Thyroid gland (tissue), 4 donors: Measurements from ENCODE around the gene RPL27A. TPM values are rescaled to one million over a fixed set of nuclear protein-coding genes. Genes with fewer than 3 reads are reported as not detected.

ENCODE experiments used
- DNase-seq, 2 donors: peaks; one replicate each; pipeline ENCODE4 v3.0.0-alpha.2; 2019
- H3K27ac ChIP-seq, 3 donors: fragments of 200-600 bp; sonication (generic); 1 replicate in 2 of 3; 2 replicates in 1 of 3; pipeline ENCODE4 v1.5.1; 2016 to 2019; ENCODE audit warnings: mild to moderate bottlenecking in 1 of 3, moderate library complexity in 1 of 3
- H3K27me3 ChIP-seq: fragments of 200-600 bp; sonication (generic); one replicate; pipeline ENCODE4 v1.5.1; 2019
- H3K36me3 ChIP-seq, 2 donors: fragments of 200-600 bp; sonication (generic); one replicate each; pipeline ENCODE4 v1.5.1; 2016 to 2019
- H3K4me1 ChIP-seq, 2 donors: fragments of 200-600 bp; sonication (generic); one replicate each; pipeline ENCODE4 v1.5.1; 2017 to 2019
- H3K4me3 ChIP-seq, 3 donors: fragments of 200-600 bp; sonication (generic); replicated peaks in 1 of 3; 1 replicate in 2 of 3; 2 replicates in 1 of 3; pipeline ENCODE4 v1.5.1; 2016; ENCODE audit warnings: mild to moderate bottlenecking in 1 of 3
- H3K9me3 ChIP-seq: fragments of 200-600 bp; sonication (generic); one replicate; pipeline ENCODE4 v1.5.1; 2017
- CTCF ChIP-seq, 6 experiments: fragments of 200-600 bp in 3 of 6; fragments of 450-650 bp in 3 of 6; sonication (generic) in 3 of 6; IDR thresholded peaks; one replicate each; pipeline ENCODE4 v1.5.1; 2016 to 2019; ENCODE audit warnings: antibody characterized with exemption in 6 of 6, mild to moderate bottlenecking in 2 of 6, inconsistent platforms in 1 of 6, moderate library complexity in 1 of 6
- POLR2A ChIP-seq, 2 donors: fragments of 450-650 bp; IDR thresholded peaks; one replicate each; pipeline ENCODE4 v1.6.1; 2017; ENCODE audit warnings: antibody characterized with exemption in 2 of 2, mild to moderate bottlenecking in 2 of 2, moderate library complexity in 1 of 2
- WGBS, 2 donors: methylation state at CpG; one replicate each; pipeline ENCODE4 v1.1.5; 2017; 5-methylcytosine and 5-hydroxymethylcytosine counted together
- intact Hi-C: fragments of 100-400 bp; cut with DNase I; formaldehyde crosslinking; loops from one replicate; pipeline ENCODE4 v1.15.1; 2023
- small RNA-seq: library from RNA; depleted of rRNA; stranded (forward); fragments of <200 nt; gene quantifications from one replicate; pipeline ENCODE3, GENCODE V24; 2016
- total RNA-seq, 4 donors: library from RNA; depleted of rRNA; stranded (reverse); fragments of >200 nt; gene quantifications; one replicate each; pipeline ENCODE4 v1.2.3, GENCODE V29; 2016

Gene RPL27A
- total RNA-seq, 4 donors from 2014 or later: 1,071 to 3,396 (median 1,647) TPM

DNA sequence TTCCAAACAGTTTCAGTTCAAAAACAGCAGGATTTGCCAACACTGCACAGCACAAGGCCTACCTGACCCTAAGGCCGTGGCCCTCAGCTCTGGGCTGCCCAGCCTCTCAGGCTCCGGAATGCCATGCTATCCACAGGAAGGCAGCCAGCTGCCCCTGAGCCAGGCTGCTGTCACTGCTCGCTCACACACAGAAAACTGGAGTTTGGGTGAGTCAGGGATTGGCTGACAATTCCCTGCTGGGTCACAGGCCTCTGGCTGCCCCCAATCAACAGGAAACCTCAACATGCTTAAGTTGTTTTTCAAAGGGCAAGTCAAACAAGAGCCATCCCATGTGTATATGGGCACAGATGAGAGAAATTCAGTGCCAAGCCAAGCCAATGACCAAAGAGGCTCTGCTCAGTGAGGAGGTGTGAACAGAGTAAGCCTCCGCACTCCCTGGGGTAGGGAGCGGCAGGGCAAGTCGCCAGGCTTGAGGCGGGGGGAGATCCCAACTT lies 50.2 kb downstream of the RPL27A start:
- intact Hi-C loops: no loop called here
- Histone ChIP-seq H3K36me3 (no peaks in the 10 kb centered on the region), H3K27ac (peak overlapping the region; percentile 73 to 83 (median 80)), H3K4me1 (peaks cover 40 to 69% of the 10 kb centered on the region in 2 donors), H3K9me3 (no peaks in the 10 kb centered on the region), H3K4me3 (no peak overlapping the region), H3K27me3 (no peaks in the 10 kb centered on the region)
- TF ChIP-seq CTCF (IDR thresholded peaks at IDR 0.05): no peak
- TF ChIP-seq POLR2A (IDR thresholded peaks at IDR 0.05): peak in 1 of 2 donors; percentile 18
- WGBS, 2 donors: 19 to 26% methylated on average over 6 to 7 of the region's 7 CpGs
- peak; percentile 84 to 86 for DNase-seq

GRCh38 chr11:8733852-8734251 lies 51.3 kb downstream of the RPL27A start:
- no peak overlapping the region for H3K4me3 ChIP-seq
- no peaks in the 10 kb centered on the region for H3K27me3 ChIP-seq
- intact Hi-C loops: no loop called here
- H3K36me3 ChIP-seq: no peaks in the 10 kb centered on the region
- TF ChIP-seq POLR2A (IDR thresholded peaks at IDR 0.05) (no peak), CTCF (IDR thresholded peaks at IDR 0.05) (no peak)
- H3K27ac ChIP-seq: peak overlapping the region in 2 of 3 donors; percentile 73 to 83
- H3K9me3 ChIP-seq: no peaks in the 10 kb centered on the region
- no peak for DNase-seq
- H3K4me1 ChIP-seq: peaks cover 45 to 59% of the 10 kb centered on the region in 2 donors
- 93 to 94% methylated on average over 2 of the region's 2 CpGs for WGBS, 2 donors

GRCh38 chr11:8735094-8735493 lies 52.5 kb downstream of the RPL27A start:
- WGBS, 2 donors: 68 to 69% methylated on average over 8 of the region's 8 CpGs
- Histone ChIP-seq H3K36me3 (no peaks in the 10 kb centered on the region), H3K4me1 (peaks cover 45 to 60% of the 10 kb centered on the region in 2 donors), H3K4me3 (no peak overlapping the region), H3K27ac (peak overlapping the region; percentile 47 to 83 (median 73)), H3K9me3 (no peaks in the 10 kb centered on the region), H3K27me3 (no peaks in the 10 kb centered on the region)
- DNase-seq: peak; percentile 82 to 93
- no peak for TF ChIP-seq CTCF (IDR thresholded peaks at IDR 0.05)
- peak in 1 of 2 donors; percentile 11 for TF ChIP-seq POLR2A (IDR thresholded peaks at IDR 0.05)
- intact Hi-C loops: no loop called here

DNA sequence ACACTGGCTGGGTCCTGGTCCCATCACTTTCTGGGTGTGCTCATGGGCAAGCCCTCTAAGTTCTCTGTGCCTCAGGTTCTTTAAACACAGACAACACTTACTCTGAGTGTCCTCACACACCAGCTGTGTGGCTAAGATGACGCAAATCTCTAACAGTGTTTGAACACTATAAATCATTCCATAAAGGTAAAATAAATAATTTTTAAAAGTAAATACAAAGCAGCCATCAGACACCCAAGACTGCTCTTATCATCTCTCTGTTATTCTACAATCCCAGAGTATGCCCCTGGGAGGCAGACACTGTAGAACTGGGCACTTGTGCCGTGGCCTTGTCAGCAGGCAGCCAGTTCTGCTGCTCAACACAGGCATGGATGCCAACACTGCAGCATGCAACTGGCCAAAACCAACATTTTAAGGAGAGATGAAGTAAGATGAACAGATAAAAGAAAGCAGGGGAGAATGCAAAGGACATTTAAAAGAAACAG lies 56.8 kb downstream of the RPL27A start:
- WGBS, 2 donors: 61 to 63% methylated on average over 2 of the region's 2 CpGs
- H3K4me3 ChIP-seq: no peak overlapping the region
- DNase-seq: peak; percentile 40 to 50
- intact Hi-C loops: no loop called here
- peaks cover 19 to 30% of the 10 kb centered on the region in 2 donors for H3K4me1 ChIP-seq
- TF ChIP-seq POLR2A (IDR thresholded peaks at IDR 0.05) (no peak), CTCF (IDR thresholded peaks at IDR 0.05) (peak in 1 of 6 experiments; percentile 12)
- H3K36me3 ChIP-seq: no peaks in the 10 kb centered on the region
- H3K27ac ChIP-seq: peak overlapping the region in 1 of 3 donors; percentile 13
- H3K9me3 ChIP-seq: no peaks in the 10 kb centered on the region
- no peaks in the 10 kb centered on the region for H3K27me3 ChIP-seq

Small RNAs within 50 kb of the gene (small RNA-seq; reads per million reads assigned to genes)
- gene SNORA3A (not detected), gene SNORA3B (2.9 reads per million, percentile 72 among the genes with 10 or more reads in this experiment)

Other genes with a start within 250 kb of the RPL27A start
- 10 to 100 TPM; 29.3 to 49.8 (median 39.9) TPM for gene STK33, start 88.6 kb upstream of the RPL27A start, total RNA-seq
- 10 to 100 TPM in 1 of 4 donors, 1 to 10 TPM in 3; 7.7 to 48.5 (median 9.4) TPM for gene TRIM66, start 127 bp upstream of the RPL27A start, total RNA-seq
- gene AKIP1, start 228.4 kb downstream of the RPL27A start, total RNA-seq: 10 to 100 TPM; 25.2 to 33.9 (median 27.8) TPM